Colon (tissue), 2 donors: ENCODE data around the gene ASXL2.
"Not testable (repeated sequence)": the region's sequence is repeated elsewhere in the genome, so short reads cannot be mapped to it uniquely, and the experiment has no call there.

Experiments used
- FAIRE-seq: peaks from 2 replicates; lab custom pipeline; 2012; peaks lifted over from hg19 to GRCh38; lab: Jason Lieb, UNC
- donor health status: control.
- donor health status: control.

The ASXL2 gene

GRCh38 chr2:25735835-25736234 lies 142.5 kb downstream of the ASXL2 start:
- FAIRE-seq: no peak

- FAIRE-seq: no peak
Measured at GRCh38 chr2:25728559-25728958, 149.7 kb downstream of the ASXL2 start.

- no peak for FAIRE-seq
Measured at GRCh38 chr2:25726522-25726921, 151.8 kb downstream of the ASXL2 start.

- no peak for FAIRE-seq
Measured at GRCh38 chr2:25725877-25726276, 152.4 kb downstream of the ASXL2 start.

- FAIRE-seq: no peak
Measured at GRCh38 chr2:25724756-25725155, 153.5 kb downstream of the ASXL2 start.

- FAIRE-seq: no peak
Measured at GRCh38 chr2:25722224-25722623, 156.1 kb downstream of the ASXL2 start.

- FAIRE-seq: no peak
Measured at GRCh38 chr2:25720575-25720974, 157.7 kb downstream of the ASXL2 start.

- FAIRE-seq: no peak
Measured at GRCh38 chr2:25714740-25715139, 163.5 kb downstream of the ASXL2 start.

GRCh38 chr2:25712455-25712854 lies 165.8 kb downstream of the ASXL2 start:
- FAIRE-seq: no peak

GRCh38 chr2:25711675-25712354 lies 166.5 kb downstream of the ASXL2 start:
- no peak for FAIRE-seq

- FAIRE-seq: no peak
Measured at GRCh38 chr2:25710750-25711149, 167.5 kb downstream of the ASXL2 start.

- FAIRE-seq: no peak
Measured at GRCh38 chr2:25709349-25709748, 168.9 kb downstream of the ASXL2 start.

GRCh38 chr2:25707927-25708590 lies 170.2 kb downstream of the ASXL2 start:
- no peak for FAIRE-seq

- FAIRE-seq: not testable (repeated sequence)
Measured at GRCh38 chr2:25705575-25705974, 172.7 kb downstream of the ASXL2 start.

GRCh38 chr2:25701801-25702200 lies 176.5 kb downstream of the ASXL2 start:
- no peak for FAIRE-seq

GRCh38 chr2:25700221-25700660 lies 178.0 kb downstream of the ASXL2 start:
- FAIRE-seq: no peak

GRCh38 chr2:25699216-25699615 lies 179.1 kb downstream of the ASXL2 start:
- no peak for FAIRE-seq

GRCh38 chr2:25698752-25699151 lies 179.5 kb downstream of the ASXL2 start:
- FAIRE-seq: no peak

- no peak for FAIRE-seq
Measured at GRCh38 chr2:25697559-25698341, 180.5 kb downstream of the ASXL2 start.

- no peak for FAIRE-seq
Measured at GRCh38 chr2:25692737-25693445, 185.4 kb downstream of the ASXL2 start.

- no peak for FAIRE-seq
Measured at GRCh38 chr2:25692143-25692542, 186.1 kb downstream of the ASXL2 start.

- no peak for FAIRE-seq
Measured at GRCh38 chr2:25690058-25690457, 188.2 kb downstream of the ASXL2 start.
